ENCODE results near the gene FNDC10. TPM values are rescaled to one million over a fixed set of nuclear protein-coding genes. Genes with fewer than 3 reads are reported as not detected.

The FNDC10 gene
- total RNA-seq, 1 experiment from 2014 or later = 25.6 TPM

DNA sequence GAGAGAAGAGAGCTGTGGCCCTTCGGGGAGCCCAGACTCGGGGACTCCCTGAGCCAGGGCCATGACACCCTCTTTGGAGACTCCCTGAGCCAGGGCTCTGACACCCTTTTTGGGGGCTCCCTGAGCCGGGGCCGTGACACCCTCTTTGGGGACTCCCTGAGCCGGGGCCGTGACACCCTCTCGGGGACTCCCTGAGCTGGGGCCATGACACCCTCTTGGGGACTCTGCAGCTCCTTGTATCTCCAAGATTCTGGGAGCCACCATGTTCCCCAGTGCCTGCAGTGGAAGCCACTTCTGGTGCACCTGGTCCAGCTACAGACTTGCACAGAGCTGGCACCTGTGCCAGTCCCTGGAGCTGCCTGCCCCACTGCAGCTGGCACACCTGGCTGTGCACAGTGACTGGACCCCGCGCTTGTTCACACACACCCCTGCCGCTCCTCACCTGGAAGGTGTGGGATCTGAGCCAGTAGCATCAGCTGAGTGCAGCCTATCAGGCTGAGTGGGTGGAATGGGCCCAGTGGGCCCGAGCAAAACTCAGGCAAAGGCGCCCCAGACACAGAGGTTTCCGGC is 21.5 kb downstream of the FNDC10 start:
- no peaks in the 10 kb centered on the region; the same call in 1 of the 2 replicates for H3K27me3 ChIP-seq (ENCODE audit: control insufficient read depth, insufficient read depth, low read length)
- no peak for DNase-seq
- H3K4me3 ChIP-seq (ENCODE audit: insufficient read depth, low read depth, low read length) = no peak overlapping the region
- no peaks in the 10 kb centered on the region for H3K36me3 ChIP-seq (replicated peaks; ENCODE audit: control insufficient read depth, insufficient read depth, low read length)

GRCh38 chr1:1577367-1578011 is 22.4 kb downstream of the FNDC10 start:
- Histone ChIP-seq H3K36me3 (replicated peaks; ENCODE audit: control insufficient read depth, insufficient read depth, low read length) (no peaks in the 10 kb centered on the region), H3K27me3 (ENCODE audit: control insufficient read depth, insufficient read depth, low read length) (no peaks in the 10 kb centered on the region; the same call in 1 of the 2 replicates), H3K4me3 (ENCODE audit: insufficient read depth, low read depth, low read length) (no peak overlapping the region)
- DNase-seq = no peak

DNA sequence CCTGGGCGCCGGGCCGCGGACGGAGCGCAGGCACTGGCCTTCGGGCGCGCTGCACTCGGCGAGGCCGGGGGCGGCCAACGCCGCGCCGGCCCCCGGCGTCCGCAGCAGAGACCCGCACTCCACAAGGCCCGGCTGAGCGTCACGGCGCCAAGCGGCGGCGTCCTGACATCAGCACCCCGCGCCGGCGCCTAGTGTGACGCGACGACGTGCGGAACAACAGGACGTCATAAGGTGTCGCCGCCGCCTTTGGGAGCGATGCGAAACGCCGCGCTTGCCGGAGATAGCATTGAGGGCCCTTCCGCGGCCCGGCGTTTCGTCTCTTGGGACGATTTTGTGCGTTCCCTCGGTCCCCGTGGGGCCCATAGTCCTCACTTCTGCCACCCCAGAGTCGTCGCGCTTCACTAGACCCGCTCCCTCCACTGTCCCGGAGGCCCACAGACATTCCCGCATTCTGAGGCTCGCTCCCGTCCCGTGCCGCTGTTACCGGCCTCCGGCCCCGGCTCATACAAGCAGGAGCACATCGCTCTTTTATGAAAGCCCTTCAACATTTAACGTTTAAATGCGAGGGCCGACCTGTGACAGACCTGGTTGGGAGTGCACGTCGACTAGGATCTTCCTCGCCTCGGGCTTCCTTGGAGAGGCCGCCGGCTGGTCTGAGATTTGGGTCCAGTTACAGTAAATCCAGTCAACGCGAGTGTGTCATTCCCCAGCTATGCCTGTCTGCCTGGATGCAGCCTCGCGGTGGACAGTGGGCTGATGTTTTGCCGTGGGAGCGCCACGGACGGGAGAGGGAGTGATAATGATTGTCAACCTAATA is 25.0 kb downstream of the FNDC10 start, which contains the start of gene SSU72:
SSU72 (minus strand) TSS at position 143 of the 817 bp plus-strand sequence. CDS start 306 bp downstream, outside the sequence.
- no peaks in the 10 kb centered on the region for H3K36me3 ChIP-seq (replicated peaks; ENCODE audit: control insufficient read depth, insufficient read depth, low read length)
- DNase-seq = peak; percentile 98
- H3K27me3 ChIP-seq (ENCODE audit: control insufficient read depth, insufficient read depth, low read length) = no peaks in the 10 kb centered on the region; the same call in 1 of the 2 replicates
- peak within 1 kb of the TSS; percentile 100 for H3K4me3 ChIP-seq (ENCODE audit: insufficient read depth, low read depth, low read length)

GRCh38 chr1:1573843-1574720 is 25.9 kb downstream of the FNDC10 start:
- Histone ChIP-seq H3K27me3 (ENCODE audit: control insufficient read depth, insufficient read depth, low read length) (no peaks in the 10 kb centered on the region; the same call in 1 of the 2 replicates), H3K4me3 (ENCODE audit: insufficient read depth, low read depth, low read length) (peak overlapping the region; percentile 100), H3K36me3 (replicated peaks; ENCODE audit: control insufficient read depth, insufficient read depth, low read length) (no peaks in the 10 kb centered on the region; the same call in 1 of the 2 replicates)
- peak; percentile 95 for DNase-seq

DNA sequence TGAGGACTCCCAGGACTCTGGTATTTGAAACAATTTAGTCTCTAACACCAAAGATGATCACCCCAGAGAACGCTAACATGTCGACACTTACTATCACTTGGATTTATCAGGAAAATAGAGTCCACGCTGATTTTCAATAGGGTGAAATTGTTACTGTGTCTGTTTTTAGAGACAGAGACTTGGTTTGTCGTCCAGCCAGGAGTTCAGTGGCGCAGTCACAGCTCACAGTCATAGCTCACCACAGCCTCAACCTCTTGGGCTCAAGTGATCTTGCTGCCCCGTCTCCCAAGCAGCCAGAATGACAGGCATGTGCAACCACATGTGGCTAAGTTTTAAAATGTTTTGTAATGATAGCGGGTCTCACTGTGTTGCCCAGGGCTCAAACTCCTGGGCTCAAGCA is 30.6 kb downstream of the FNDC10 start:
- Histone ChIP-seq H3K27me3 (ENCODE audit: control insufficient read depth, insufficient read depth, low read length) (no peaks in the 10 kb centered on the region), H3K36me3 (replicated peaks; ENCODE audit: control insufficient read depth, insufficient read depth, low read length) (peaks cover 3% of the 10 kb centered on the region), H3K4me3 (ENCODE audit: insufficient read depth, low read depth, low read length) (no peak overlapping the region)
- no peak for DNase-seq

DNA sequence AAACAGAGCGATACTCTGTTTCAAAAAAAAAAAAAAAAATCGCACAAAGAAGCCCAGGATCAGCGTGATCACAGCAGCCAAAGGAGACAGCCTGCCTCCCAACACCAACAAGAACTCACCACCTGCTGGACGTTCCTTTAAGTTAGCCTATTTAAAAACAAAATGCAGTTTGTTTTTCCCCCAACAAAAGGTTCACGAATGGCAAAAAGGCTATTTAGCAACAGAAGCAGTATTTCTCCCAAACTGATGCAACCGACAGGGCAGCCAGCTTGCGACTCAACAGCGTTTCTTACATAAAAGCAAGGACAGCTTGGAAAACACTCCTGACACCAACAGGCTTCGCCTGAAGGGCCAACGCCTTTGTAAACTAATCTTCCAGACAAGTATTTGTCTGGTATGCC is 32.0 kb downstream of the FNDC10 start:
- no peaks in the 10 kb centered on the region for H3K27me3 ChIP-seq (ENCODE audit: control insufficient read depth, insufficient read depth, low read length)
- peak; percentile 57 for DNase-seq
- H3K36me3 ChIP-seq (replicated peaks; ENCODE audit: control insufficient read depth, insufficient read depth, low read length) = peaks cover 13% of the 10 kb centered on the region
- no peak overlapping the region for H3K4me3 ChIP-seq (ENCODE audit: insufficient read depth, low read depth, low read length)

- DNase-seq = no peak
- no peaks in the 10 kb centered on the region for H3K27me3 ChIP-seq (ENCODE audit: control insufficient read depth, insufficient read depth, low read length)
- H3K36me3 ChIP-seq (replicated peaks; ENCODE audit: control insufficient read depth, insufficient read depth, low read length) = peaks cover 18% of the 10 kb centered on the region
- no peak overlapping the region for H3K4me3 ChIP-seq (ENCODE audit: insufficient read depth, low read depth, low read length)
Measured at GRCh38 chr1:1567152-1567875, 32.6 kb downstream of the FNDC10 start.

DNA sequence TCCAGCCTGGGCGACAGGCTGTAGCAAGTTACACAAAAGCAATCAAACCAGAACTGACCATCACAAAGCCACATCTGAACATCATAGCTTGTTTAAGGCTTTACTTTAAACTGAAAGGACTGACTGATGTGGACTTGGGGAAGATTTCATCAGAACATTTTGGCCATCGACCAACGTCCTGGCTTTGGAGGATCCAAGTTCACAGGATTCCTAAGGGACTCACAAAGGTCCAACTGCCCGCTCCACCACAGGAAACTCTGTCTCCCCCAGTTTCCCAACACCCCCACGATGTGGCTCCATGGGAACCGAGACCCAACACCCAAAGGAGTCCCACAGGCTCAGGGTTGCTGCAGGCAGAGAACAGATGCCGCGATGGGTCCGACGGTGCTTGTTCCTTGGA is 34.6 kb downstream of the FNDC10 start:
- H3K36me3 ChIP-seq (replicated peaks; ENCODE audit: control insufficient read depth, insufficient read depth, low read length) = peaks cover 22% of the 10 kb centered on the region

DNA sequence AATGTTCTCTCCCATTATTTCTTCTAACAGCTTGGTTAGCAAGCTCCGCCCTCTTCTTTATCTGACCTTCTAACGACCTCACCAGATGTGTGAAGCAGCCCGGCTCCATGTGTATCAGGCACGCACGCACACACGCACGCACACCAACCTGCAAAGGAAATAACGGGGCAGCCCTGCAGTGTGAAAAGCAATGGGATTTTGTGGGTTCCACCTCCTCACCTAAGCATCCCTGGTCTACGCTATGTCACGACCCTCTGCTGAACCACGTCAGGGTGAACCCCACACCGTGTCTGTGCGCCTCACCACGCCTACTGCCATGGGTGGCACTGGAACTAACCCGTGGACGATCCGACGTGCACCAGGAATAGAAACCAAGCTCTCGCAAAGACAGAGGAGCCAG is 35.7 kb downstream of the FNDC10 start:
- DNase-seq = no peak
- Histone ChIP-seq H3K27me3 (ENCODE audit: control insufficient read depth, insufficient read depth, low read length) (no peaks in the 10 kb centered on the region), H3K4me3 (ENCODE audit: insufficient read depth, low read depth, low read length) (no peak overlapping the region), H3K36me3 (replicated peaks; ENCODE audit: control insufficient read depth, insufficient read depth, low read length) (peaks cover 22% of the 10 kb centered on the region)

More for the DNA sequence above, 34.6 kb downstream of the FNDC10 start:
- H3K4me3 ChIP-seq (ENCODE audit: insufficient read depth, low read depth, low read length) = no peak overlapping the region
- no peak for DNase-seq
- no peaks in the 10 kb centered on the region for H3K27me3 ChIP-seq (ENCODE audit: control insufficient read depth, insufficient read depth, low read length)

- H3K27me3 ChIP-seq (ENCODE audit: control insufficient read depth, insufficient read depth, low read length) = no peaks in the 10 kb centered on the region
- DNase-seq = no peak
- no peak overlapping the region for H3K4me3 ChIP-seq (ENCODE audit: insufficient read depth, low read depth, low read length)
- H3K36me3 ChIP-seq (replicated peaks; ENCODE audit: control insufficient read depth, insufficient read depth, low read length) = peaks cover 22% of the 10 kb centered on the region
Measured at GRCh38 chr1:1563688-1564087, 36.2 kb downstream of the FNDC10 start.

- H3K4me3 ChIP-seq (ENCODE audit: insufficient read depth, low read depth, low read length) = no peak overlapping the region
- DNase-seq = no peak
- H3K36me3 ChIP-seq (replicated peaks; ENCODE audit: control insufficient read depth, insufficient read depth, low read length) = peaks cover 22% of the 10 kb centered on the region
- H3K27me3 ChIP-seq (ENCODE audit: control insufficient read depth, insufficient read depth, low read length) = no peaks in the 10 kb centered on the region
Measured at GRCh38 chr1:1562556-1563195, 37.3 kb downstream of the FNDC10 start.

DNA sequence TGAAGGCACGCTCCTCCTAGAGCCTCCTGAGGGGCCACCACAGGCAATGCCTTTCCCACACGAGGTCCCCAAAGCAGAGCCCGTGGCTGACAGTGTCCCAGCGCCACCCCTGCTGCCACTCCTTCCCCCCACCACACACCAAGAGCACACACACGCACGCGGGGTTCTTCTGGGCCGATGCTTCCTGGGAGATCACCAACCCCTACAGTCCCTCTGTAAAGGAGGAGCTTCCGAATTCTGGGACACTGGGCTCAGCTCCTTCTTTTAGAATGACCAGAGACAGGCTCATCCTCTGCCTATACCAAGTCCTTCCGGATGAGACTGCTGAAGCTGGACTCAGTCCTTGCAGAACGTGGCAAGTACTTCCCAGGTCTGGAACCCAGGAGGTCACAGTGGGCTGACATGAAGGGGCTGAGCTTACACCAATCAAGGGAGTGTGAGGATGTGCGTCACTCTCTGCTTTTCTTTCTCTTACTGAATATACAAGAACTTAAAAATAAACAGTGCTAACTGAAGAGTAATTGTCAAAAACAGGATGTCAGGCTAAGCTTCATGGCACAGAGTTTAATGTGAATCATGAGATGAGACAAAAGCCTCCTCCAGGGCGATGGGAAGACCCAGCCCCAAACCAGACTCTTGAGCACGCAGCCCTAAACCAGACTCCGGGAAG is 38.0 kb downstream of the FNDC10 start:
- DNase-seq = no peak
- Histone ChIP-seq H3K4me3 (ENCODE audit: insufficient read depth, low read depth, low read length) (no peak overlapping the region), H3K36me3 (replicated peaks; ENCODE audit: control insufficient read depth, insufficient read depth, low read length) (peaks cover 22% of the 10 kb centered on the region), H3K27me3 (ENCODE audit: control insufficient read depth, insufficient read depth, low read length) (no peaks in the 10 kb centered on the region)

DNA sequence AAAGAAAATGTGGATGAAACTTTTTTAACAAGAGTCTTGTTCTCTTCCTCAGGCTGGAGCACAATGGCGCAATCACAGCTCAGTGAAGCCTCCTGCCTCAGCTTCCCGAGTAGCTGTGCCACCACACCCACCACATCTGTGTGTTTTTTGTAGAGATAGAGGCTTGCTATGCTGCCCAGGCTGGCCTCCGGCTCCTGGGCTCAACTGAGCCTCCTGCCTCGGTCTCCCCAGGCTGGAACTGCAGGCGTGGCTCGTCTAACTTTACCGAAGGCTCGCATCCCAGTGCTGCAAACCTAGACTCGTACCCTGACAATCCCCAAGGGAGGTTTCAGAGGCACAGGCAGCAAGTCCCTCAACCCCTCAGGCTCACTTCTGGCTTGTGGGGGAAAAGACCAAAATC is 39.8 kb downstream of the FNDC10 start:
- H3K36me3 ChIP-seq (replicated peaks; ENCODE audit: control insufficient read depth, insufficient read depth, low read length) = peaks cover 22% of the 10 kb centered on the region
- DNase-seq = no peak

More for the DNA sequence above, 39.8 kb downstream of the FNDC10 start:
- Histone ChIP-seq H3K4me3 (ENCODE audit: insufficient read depth, low read depth, low read length) (no peak overlapping the region), H3K27me3 (ENCODE audit: control insufficient read depth, insufficient read depth, low read length) (no peaks in the 10 kb centered on the region)
